Omental fat pad (tissue), 4 donors: ENCODE data around the gene FEM1C. TPM values are rescaled to one million over a fixed set of nuclear protein-coding genes. Genes with fewer than 3 reads are reported as not detected.

ENCODE experiments used
- ATAC-seq: fragments of 150-250 bp; one replicate; pipeline ENCODE4 v1.9.1; 2016; ENCODE audit warnings: mild to moderate bottlenecking, moderate library complexity; ENCODE audit not compliant: low FRiP score
- DNase-seq: peaks from one replicate; pipeline ENCODE4 v3.0.0-alpha.2; 2019; ENCODE audit warnings: low spot score
- CTCF ChIP-seq, 3 donors: fragments of 450-650 bp; IDR thresholded peaks; one replicate each; pipeline ENCODE4 v1.5.1; 2016 to 2017; ENCODE audit warnings: antibody characterized with exemption in 3 of 3, mild to moderate bottlenecking in 3 of 3, moderate library complexity in 2 of 3
- total RNA-seq, 4 donors: library from RNA; depleted of rRNA; stranded (reverse); fragments of >200 nt; gene quantifications; one replicate each; pipeline ENCODE4 v1.1.0, GENCODE V29; 2016

Gene FEM1C
- total RNA-seq, 4 donors from 2014 or later: 20.4 to 52.2 (median 28.5) TPM

- no peak for DNase-seq
- TF ChIP-seq CTCF (IDR thresholded peaks at IDR 0.05): no peak
- no peak for ATAC-seq
Observed at GRCh38 chr5:115509547-115509946, 35.0 kb downstream of the FEM1C start.

- no peak for TF ChIP-seq CTCF (IDR thresholded peaks at IDR 0.05)
- no peak for ATAC-seq
Observed at GRCh38 chr5:115507681-115508080, 36.9 kb downstream of the FEM1C start.

GRCh38 chr5:115503420-115503819, 41.2 kb downstream of the FEM1C start:
- DNase-seq: no peak
- TF ChIP-seq CTCF (IDR thresholded peaks at IDR 0.05): no peak
- ATAC-seq: no peak

More at GRCh38 chr5:115507681-115508080, 36.9 kb downstream of the FEM1C start:
- no peak for DNase-seq

GRCh38 chr5:115501464-115502210, 42.9 kb downstream of the FEM1C start:
- ATAC-seq: no peak
- no peak for DNase-seq
- TF ChIP-seq CTCF (IDR thresholded peaks at IDR 0.05): no peak

- no peak for TF ChIP-seq CTCF (IDR thresholded peaks at IDR 0.05)
- ATAC-seq (no peak), DNase-seq (no peak)
Observed at GRCh38 chr5:115500225-115500624, 44.4 kb downstream of the FEM1C start.

GRCh38 chr5:115496936-115497576, 47.5 kb downstream of the FEM1C start:
- DNase-seq: no peak
- no peak for TF ChIP-seq CTCF (IDR thresholded peaks at IDR 0.05)
- no peak for ATAC-seq
